GM18526 (cell line): ENCODE measurements around the gene GRIFIN.

Experiments used
- POLR2A ChIP-seq: IDR thresholded peaks from 3 replicates; pipeline ENCODE4 v1.6.1; 2011; ENCODE audit not compliant: insufficient read length; ENCODE audit errors: extremely low read depth

The GRIFIN gene

GRCh38 chr7:2494191-2495130, 18.3 kb upstream of the GRIFIN start:
- no peak for TF ChIP-seq POLR2A

DNA sequence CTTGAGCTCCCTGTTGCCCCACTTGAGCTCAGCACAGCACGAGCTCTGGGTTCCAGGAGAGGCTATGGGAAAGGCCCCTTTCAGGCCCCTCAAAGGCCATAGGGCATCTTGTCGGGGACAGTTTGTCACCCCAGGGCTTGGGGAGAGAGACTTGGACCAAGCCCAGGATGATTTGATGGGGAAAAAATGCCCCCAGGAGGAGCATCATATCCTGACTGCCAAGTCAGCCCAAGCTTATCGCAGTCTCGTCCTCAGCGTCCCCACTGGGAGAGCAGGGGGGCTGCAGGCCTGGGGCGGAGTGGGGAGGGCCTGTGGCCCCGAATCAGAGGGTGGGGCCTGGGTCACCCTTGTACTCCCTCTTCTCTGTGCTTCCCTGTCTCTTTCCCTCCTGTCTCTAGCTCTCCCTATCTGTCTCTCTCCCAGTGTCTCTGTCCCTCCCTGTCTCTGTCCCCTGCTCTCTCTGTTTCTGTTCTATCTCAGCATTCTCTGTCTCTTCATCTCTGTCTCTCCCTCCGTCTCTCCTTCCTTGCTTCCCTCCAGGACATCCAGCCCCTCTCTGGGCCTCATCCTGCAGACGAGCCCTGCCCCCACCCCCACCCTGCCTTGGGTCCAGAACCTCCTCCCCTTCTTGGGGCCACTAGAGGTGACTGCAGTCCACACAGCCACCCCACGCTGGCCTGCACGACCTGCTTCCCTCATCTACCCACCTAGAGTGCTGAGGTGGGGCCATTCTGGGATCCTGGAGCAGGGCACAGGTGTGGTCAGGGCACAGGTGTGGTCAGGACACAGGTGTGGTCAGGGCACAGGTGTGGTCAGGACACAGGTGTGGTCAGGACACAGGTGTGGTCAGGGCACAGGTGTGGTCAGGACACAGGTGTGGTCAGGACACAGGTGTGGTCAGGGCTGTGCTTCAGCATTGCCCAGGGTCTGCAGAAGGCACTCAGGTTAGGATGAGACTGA, 17.3 kb upstream of the GRIFIN start:
- TF ChIP-seq POLR2A = no peak

DNA sequence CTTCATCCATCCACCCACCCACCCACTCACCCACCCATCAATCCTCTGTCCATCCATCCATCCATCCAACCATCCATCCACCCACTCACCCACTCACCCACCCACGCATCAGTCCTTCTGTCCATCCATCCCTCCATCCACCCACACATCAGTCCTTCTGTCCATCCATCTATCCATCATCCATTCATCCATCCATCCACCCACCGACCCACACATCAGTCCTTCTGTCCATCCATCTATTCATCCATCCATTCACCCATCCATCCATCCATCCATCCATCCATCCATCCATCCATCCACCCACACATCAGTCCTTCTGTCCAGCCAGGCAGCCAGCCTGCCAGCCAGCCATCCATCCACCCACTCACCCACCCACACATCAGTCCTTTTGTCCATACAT, 15.8 kb upstream of the GRIFIN start:
- TF ChIP-seq POLR2A = no peak

- TF ChIP-seq POLR2A = no peak
Observed at GRCh38 chr7:2490181-2490651, 14.0 kb upstream of the GRIFIN start.

GRCh38 chr7:2488681-2489080, 12.5 kb upstream of the GRIFIN start:
- TF ChIP-seq POLR2A = no peak

DNA sequence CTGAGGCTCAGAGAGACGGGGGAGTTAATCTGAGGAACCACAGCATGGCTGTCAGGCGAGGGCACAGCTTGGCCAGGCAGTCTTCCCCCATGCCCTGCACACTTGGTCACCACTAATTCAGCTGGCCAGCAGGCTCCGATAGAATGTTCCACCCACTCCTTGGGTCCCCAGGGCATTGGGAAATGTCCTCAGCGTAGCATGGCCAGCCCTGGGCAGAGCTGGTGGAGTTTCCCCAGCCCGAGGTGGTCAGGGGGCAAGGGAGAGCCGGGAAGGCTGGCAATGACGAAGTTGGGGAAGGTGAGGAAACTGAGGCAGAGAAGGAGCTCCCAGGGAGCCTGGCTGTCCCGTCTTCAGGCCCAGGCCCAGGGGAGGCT, 12.1 kb upstream of the GRIFIN start:
- TF ChIP-seq POLR2A = no peak

DNA sequence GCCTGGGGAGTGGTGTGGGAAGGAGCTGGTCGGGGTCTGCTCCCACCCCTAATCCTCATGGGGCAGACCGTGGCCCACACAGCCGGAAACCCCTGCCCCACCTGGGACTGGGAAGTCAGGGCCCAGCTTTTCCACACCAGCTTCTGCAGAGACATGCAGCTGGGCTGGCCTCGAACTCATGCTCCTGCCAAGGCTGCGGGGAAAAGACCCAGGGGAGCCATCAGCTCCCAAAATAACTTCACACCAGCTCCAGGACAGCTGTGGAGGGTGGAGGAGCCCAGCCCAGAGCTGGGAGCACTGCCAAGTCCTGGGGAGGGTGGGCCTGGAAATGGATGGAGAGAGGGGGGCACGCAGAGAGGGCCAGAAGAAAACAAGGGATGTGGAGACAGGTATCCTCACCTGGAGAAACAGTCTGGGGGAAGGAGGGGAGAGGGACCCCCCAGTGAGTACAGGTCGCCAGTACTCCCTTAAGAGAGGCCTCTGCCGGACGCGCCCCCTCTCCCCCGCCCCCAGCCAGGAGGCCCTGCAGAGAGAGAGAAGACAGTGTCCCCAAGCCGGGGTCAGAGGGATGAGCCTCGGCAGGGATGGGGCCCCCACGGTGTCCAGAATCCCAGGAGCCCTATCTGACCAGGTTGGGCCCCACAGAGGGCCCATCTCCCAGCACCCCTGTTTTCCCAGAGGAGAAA, 11.5 kb upstream of the GRIFIN start:
- TF ChIP-seq POLR2A = no peak

GRCh38 chr7:2484868-2485267, 8.7 kb upstream of the GRIFIN start:
- TF ChIP-seq POLR2A = no peak

GRCh38 chr7:2483494-2483893, 7.3 kb upstream of the GRIFIN start:
- TF ChIP-seq POLR2A = no peak

DNA sequence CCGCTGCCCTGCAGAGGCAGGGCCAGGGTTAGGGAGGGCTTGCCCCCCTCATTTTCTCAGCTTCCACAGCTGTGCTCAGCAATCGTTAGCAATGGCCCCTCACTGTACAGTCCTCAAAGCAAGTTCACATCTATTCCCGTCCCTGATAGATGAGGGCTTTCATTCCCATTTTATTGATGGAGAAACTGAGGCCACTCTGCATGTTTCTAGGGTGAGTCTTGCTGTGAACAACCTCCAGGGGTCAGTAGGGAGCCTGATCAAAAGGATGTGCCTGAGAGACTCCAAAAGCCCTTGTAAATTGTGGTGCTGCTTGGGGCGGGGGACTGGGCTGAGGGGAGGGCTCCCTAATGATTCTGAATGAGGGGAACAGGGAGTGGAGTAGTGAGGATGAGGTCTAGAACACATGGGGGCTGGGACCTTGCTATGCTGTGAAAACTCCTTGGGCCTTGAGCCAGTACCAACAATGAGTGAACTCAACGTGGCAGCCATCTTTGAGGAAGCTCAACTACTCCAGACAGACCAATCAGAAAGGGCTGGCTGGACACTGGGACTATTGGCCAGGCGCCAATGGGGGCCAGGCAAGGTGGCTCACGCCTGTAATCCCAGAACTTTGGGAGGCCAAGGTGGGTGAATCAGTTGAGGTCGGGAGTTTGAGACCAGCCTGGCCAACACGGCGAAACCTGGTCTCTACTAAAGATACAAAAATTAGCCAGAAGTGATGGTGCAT, 6.7 kb upstream of the GRIFIN start:
- no peak for TF ChIP-seq POLR2A

DNA sequence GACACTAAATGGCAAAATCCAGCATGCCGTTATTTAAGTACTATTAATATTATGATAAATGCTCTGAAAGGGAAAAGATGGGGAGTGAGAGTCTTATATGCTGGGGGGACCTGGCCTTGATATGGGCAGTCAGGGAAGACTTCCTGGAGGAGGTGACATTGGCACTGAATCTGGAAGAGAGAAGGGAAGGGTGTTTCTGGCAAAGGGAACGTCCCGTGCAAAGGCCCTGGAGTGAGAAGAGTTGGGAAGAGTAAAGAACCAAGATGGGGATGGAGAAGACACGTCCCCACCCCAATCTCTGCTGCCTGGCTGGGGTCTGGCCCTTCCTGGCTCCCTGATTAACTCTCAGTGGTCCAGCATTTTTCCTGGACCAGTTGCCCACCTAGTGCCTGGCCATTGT, 5.0 kb upstream of the GRIFIN start:
- TF ChIP-seq POLR2A = no peak

DNA sequence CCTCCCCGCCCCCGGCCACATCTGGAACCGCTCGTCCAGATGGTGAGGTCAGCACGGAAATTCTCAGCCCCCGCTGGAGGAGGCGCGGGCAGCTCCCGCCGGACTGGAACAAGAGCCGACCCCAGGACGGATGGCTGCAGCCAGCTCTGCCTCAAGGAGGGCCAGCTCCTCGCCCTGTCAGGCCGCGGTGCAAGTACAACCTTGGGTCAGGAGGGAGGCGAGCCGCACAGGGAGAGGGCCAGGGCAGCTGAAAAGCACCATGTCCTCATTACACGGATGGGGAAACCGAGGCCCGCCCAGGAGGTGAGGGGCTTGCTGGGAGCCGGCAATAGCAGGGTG, 3.8 kb upstream of the GRIFIN start:
- no peak for TF ChIP-seq POLR2A

GRCh38 chr7:2479276-2480069, 3.3 kb upstream of the GRIFIN start:
- TF ChIP-seq POLR2A = no peak

- TF ChIP-seq POLR2A = no peak
Observed at GRCh38 chr7:2478800-2479199, 2.6 kb upstream of the GRIFIN start.

GRCh38 chr7:2478399-2478785, 2.2 kb upstream of the GRIFIN start:
- TF ChIP-seq POLR2A = no peak
